OCI-LY7 (cell line): ENCODE measurements around the gene ADARB2.

Source experiments
- EZH2phosphoT487 ChIP-seq: fragments of 200-600 bp; sonication (generic); IDR thresholded peaks from 2 replicates; pipeline ENCODE4 v1.6.1; 2018; ENCODE audit warnings: low read depth, borderline replicate concordance, mild to moderate bottlenecking, mixed run types, antibody characterized with exemption, low read length, moderate library complexity, mixed read lengths
- TF ChIP-seq, protein P1 (sequence below): fragments of 200-600 bp; sonication (generic); conservative IDR thresholded peaks from 2 replicates; pipeline ENCODE4 v1.5.1; 2014; ENCODE audit warnings: mild to moderate bottlenecking, antibody characterized with exemption, low read length, moderate library complexity, mixed read lengths

DNA sequence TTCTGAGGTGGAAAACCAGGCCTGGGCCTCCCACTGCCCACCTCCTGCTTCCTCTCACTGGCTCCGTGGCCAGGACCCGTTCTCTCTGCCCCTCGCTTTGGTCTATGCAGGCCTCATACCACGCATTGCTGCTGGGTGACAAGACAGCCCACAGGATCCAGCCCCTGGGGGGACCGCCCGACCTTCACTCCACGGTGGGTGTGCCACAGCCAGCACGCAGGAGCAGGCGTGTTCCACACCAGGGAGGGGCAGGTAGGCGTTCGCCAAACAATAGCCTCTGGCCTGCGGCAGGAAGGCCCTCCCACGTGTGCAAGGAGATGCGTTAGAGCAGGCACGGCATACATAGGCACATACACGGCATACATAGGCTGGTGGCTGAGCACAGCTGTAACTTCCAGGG, 447.7 kb downstream of the ADARB2 start:
- no peak for TF ChIP-seq EZH2phosphoT487
- TF ChIP-seq, protein P1, sequence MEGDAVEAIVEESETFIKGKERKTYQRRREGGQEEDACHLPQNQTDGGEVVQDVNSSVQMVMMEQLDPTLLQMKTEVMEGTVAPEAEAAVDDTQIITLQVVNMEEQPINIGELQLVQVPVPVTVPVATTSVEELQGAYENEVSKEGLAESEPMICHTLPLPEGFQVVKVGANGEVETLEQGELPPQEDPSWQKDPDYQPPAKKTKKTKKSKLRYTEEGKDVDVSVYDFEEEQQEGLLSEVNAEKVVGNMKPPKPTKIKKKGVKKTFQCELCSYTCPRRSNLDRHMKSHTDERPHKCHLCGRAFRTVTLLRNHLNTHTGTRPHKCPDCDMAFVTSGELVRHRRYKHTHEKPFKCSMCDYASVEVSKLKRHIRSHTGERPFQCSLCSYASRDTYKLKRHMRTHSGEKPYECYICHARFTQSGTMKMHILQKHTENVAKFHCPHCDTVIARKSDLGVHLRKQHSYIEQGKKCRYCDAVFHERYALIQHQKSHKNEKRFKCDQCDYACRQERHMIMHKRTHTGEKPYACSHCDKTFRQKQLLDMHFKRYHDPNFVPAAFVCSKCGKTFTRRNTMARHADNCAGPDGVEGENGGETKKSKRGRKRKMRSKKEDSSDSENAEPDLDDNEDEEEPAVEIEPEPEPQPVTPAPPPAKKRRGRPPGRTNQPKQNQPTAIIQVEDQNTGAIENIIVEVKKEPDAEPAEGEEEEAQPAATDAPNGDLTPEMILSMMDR = no peak
